NCI-H510A treated with DMSO at 0.1 percent for 48 hours (cell line): ENCODE data around the gene COL9A2.
A peak's percentile ranks its signal among the peaks of the same experiment; 100 is the strongest.

Experiments
- DNase-seq: peaks from one replicate; lab custom pipeline; 2025; lab: John Stamatoyannopoulos, UW

COL9A2 gene

DNA sequence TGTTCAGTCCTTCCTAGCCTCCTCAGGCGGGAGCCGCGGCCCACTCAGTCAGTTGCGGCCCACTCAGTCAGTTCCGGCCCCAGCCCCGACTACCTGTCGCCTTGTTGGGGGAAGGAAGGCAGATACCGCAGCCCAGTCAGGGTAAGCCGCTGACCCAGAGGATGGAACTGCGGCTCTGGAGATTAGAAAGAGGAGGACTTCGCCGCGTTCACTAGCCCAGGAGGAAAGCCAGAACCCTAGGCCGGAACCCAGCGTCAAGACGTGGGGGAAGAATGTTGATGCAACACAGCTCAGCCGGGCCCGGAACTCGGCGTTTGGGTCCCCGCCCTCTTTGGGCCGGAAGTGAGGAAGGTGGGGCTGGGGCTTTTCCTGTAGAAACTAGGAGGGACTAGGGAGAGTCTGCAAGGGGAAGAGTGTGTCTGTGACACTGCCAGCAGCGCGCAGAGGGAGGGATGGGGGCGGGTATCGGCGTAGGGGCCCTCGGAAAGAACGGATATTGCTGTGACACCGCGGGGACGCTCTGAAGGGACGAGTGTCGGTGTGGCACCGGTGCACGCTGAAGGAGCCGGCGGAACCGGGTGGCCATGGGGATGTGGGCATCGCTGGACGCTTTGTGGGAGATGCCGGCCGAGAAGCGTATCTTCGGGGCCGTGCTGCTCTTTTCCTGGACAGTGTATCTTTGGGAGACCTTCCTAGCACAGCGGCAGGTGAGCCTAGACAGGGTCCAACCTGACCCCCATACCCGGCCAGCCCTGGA is 59.2 kb downstream of the COL9A2 start, which contains the start of gene ZMPSTE24:
TSS of gene ZMPSTE24 (plus strand) at position 549 of the 757 bp plus-strand sequence. CDS start at position 585, 36 bp downstream.
- peak; percentile 100 for DNase-seq

DNA sequence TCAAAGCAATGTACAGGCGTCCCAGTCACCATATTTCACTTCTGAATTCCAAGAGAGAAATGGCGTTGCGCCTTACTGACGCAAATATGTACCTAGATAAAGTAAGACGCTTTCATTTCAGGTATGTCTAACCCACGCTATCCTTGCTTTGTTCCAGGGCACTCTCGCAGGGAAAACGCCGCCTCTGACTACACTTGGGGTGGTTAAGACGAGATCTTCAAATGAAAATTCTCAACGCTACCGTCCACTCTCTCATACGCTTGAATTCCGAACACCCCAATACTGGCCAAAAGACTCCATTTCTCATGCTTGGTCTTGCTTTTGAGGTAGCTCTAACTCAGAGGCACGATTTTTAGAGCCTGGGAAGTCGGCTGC is 59.8 kb downstream of the COL9A2 start:
- peak; percentile 97 for DNase-seq

DNA sequence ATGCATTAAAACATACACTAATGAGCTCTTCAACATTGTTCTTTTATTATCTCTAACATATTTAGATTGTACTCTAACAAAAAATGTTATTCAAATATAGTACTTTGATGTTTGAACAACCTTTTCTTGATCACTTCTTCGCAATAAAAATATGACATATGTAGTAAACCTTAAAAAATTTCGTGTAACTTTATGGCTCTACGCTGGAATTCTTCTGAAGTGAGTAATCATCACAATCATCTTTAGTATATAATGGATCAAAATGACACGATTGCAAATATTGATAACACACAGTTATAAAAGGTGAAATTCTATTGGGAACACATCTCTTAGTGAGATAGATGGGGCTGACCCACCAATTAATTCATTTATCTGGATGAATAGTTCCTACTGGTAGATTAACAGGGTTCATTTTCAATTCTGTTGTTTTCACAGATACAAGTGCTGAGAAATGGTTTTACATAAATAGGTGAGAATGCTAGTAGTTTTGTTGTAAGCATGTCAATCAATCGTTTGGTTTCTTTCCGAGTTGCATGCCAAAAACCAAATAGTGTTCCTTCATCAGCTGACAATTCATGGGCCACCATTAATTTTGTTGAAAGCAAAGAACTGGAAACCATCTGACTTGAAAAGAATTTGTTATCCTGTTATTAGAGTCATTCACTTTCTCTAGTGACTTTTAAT is 60.5 kb downstream of the COL9A2 start:
- no peak for DNase-seq

DNA sequence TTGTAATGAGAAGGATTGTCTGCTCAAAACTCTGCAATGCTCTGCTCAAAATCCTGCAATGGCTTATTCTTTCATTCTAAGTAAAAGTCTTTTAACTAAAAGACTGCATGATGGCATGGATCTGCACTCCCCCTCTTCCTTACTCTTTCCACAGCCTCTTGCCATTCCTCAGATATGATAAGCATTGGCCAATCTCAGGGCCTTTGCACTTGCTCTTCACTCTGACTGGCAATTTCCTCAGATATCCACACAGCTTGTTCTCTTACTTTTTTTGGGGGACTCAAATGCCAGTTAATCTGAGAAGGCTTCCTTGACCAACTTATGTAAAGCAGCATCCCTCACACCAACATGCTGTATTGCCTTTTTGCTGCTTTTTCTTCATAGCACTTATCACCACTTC is 61.9 kb downstream of the COL9A2 start:
- no peak for DNase-seq

DNA sequence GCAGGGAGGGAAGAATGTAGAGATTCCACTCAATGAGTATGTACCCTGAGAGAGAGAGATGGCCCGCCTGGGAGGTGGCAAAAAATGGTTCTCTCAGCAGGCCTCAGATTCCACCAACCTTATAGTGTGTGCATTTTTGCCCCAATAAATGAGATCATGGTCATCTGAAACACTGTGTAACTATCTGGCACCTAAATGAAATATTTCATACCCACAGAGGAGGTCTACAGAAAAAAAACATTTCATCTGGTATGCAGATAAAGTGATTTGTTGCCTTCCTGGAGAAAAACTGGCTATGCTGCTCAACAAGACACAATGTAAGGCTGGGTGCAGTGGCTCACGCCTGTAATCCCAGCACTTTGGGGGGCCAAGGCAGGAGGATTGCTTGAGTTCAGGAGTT is 64.5 kb downstream of the COL9A2 start:
- no peak for DNase-seq

DNA sequence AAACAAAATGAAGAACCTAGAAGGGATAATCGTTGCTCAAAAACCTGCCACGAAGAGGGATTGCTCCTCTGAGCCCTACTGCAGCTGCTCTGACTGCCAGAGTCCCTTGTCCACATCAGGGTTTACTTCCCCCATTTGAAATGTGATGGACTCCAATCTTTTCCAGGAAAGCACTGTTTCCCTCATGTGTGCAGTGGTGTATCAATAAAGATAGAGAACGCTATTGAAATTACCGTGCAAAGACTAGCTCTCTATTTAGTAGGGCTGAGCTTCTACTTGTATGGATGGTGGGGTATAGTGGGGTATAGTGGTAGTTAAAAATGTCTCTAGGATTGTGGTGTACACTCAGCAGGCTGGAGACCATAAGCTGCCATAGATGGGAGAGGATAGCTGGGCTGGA is 65.6 kb downstream of the COL9A2 start:
- DNase-seq, result no peak
